AG20443 (cell line): ENCODE measurements around the gene DIS3L2.

ENCODE experiments used
- DNase-seq: peaks from one replicate; pipeline ENCODE4 v3.0.0; 2012; ENCODE audit warnings: low spot score, mixed read lengths

Gene DIS3L2

GRCh38 chr2:231961349-231962166 lies at the start of gene DIS3L2:
DIS3L2 (plus strand) TSS chr2:231961713; CDS start chr2:232014928, 53,215 bp downstream.
- peak; percentile 95 for DNase-seq

DNA sequence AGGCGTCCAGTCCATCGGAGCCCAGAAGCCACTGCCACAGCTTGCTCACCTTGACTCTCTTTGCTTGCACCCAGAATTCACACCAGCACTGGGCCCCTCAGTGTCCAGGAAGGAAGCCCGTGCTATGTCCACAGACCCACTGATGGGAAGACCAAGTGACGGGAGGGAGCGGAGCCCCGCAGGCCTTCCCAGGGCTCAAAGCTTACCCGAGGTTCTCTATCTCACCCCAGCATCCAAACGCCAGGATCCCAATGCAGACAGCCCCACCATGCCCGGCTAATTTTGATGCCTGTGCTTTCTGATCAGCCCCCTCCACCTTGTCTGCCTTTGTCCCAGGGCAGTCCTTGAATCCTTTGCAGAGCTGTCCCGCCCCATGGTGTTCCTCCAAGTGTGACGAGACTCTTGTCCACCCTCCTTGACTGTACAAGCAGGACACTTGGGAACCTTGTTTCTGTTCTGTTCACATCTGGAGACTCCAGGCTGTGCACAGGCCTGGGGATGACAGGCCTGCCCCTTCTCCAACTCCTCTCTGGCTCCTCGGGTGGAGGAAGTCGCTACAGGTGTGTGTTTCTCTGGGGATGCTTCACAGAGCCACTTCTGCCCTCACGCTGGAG lies 47.3 kb upstream of the DIS3L2 start:
- no peak for DNase-seq

DNA sequence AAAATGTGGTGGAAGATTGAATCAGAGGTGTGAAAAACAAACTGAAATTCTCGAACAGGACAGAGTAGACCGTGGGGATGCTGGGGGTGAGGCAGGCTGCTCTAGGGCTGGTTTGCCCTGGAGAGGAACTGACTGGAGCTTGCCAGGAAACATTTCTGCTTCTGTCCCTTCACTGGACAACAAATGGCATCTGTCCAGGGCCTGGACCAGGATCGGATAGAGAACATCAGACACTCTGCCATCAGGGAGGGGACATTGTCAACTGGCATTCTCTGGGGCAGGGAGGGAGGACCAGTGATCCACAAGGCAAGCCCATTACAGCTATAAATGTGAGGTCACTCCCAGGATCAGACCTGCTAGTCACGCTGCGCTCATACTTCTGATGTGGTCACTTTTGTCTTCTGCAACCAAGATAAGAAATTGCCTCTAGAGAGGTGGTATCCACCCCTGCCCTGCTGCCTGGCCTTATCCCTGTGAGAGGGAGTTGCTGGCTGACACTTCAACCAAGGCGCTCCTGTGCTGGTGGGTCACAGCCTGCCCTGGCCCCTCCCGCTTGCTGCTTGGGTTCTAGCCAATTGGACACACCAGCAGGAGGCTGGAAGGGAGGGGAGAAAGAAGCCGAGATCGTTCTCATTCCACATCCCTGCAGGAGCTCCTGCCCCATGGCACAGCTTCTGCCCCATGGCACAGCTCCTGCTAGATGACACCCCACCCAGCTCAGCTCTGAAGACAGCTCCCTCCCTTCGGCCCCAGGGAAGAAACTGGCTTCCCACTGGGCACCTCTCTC lies 44.0 kb upstream of the DIS3L2 start:
- no peak for DNase-seq

- DNase-seq, result no peak
Measured at GRCh38 chr2:231918501-231919330, 42.8 kb upstream of the DIS3L2 start.

GRCh38 chr2:231919341-231920035 lies 42.0 kb upstream of the DIS3L2 start:
- DNase-seq, result no peak

GRCh38 chr2:231920366-231920765 lies 41.1 kb upstream of the DIS3L2 start:
- DNase-seq, result no peak

GRCh38 chr2:231920795-231921194 lies 40.7 kb upstream of the DIS3L2 start:
- no peak for DNase-seq

DNA sequence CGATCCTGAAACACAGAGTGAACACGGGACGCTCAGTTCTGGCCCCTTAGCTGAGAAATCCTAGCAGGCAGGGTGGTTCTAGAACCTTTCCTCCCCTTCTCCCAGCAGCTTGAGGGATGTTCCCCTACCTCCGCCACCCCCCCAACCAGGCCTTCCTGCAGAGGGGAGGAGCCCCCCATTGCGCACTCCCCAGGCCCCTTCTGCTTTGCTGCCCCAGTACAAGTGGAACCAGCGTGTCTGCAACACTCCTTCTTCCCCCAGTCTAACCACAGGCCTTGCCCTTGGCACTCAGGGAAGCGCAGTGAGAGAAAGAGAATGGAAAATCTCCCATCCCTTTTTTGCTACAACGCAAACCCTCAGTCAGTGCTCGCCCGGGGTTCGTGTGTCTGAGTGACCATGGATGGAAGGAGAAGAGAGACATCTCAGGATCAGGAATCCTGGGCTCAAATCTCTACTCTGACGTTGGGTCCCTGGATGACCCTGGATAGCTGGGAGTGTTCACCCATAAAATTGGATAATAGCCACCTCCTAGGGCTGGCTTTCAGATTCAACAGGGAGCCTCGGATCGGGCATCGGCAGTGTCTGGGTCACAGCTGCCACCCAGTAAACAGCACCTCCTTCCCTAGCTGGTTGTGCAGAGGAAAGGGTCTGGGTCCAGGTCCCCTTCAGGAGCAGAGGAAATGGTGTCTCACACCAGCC lies 39.1 kb upstream of the DIS3L2 start:
- no peak for DNase-seq

GRCh38 chr2:231923010-231923344 lies 38.5 kb upstream of the DIS3L2 start:
- no peak for DNase-seq

GRCh38 chr2:231923951-231924888 lies 37.3 kb upstream of the DIS3L2 start:
- no peak for DNase-seq

- no peak for DNase-seq
Measured at GRCh38 chr2:231924889-231925275, 36.6 kb upstream of the DIS3L2 start.

GRCh38 chr2:231925303-231926179 lies 36.0 kb upstream of the DIS3L2 start:
- DNase-seq, result peak; percentile 95

- peak; percentile 55 for DNase-seq
Measured at GRCh38 chr2:231926180-231926741, 35.3 kb upstream of the DIS3L2 start, which contains the start of gene NPPC. NPPC (minus strand) TSS chr2:231926396; CDS start chr2:231926249, 147 bp downstream.

DNA sequence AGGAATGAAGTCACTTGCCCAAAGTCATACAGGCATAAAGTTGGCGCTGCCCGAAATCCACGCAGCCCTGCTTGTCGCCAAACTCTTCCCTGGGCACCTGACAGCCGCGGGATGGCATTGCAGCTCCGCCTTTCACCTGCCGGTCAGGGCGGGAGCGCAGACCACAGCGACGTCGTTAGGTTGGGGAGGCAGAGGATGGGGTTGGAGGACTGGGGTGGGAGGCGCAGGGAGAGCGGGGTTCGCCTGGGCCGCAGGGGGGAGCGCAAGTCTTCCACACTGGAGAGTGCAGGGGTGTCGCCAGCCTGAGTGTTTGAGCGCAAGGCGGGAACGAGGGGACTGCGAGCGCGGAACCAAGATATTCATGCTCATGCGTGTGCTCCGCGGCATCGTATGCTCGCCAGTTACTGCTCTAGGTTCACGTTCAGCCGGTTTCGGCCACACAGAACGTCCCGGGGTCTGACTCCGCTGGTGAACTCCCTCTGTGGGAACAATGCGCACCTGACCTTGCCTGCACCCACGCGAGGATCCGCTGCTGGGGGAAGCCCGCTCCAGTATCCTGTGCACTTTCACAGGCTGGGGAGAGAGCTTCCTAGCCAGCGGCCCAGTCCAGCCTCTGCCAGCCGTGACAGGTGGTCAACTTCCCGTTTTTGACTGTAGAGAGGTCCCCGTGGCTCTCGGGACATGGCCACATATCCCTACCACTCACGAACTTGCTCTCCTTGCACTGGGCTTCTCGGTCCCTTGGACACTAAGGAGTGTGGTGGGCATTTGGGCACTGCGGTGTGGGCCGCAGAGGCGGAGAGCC lies 34.5 kb upstream of the DIS3L2 start:
- DNase-seq, result no peak

DNA sequence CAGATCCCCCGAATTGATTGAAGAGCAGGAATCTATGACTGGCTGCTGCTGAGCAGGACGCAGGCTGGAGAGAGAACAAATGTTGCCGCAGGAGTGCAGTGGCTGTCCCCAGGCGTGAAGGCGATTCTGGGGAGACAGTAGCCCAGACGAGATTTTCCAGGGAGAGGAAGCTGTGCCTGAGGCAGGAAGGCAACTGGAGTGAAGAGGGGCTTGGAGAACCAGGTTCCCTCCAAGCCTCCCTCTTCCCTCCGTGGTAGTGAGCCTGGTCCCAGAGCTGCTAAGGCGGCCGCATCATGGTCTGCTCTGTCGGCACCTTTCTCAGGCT lies 34.0 kb upstream of the DIS3L2 start:
- peak; percentile 10 for DNase-seq

GRCh38 chr2:231928481-231928880 lies 33.0 kb upstream of the DIS3L2 start:
- peak; percentile 8 for DNase-seq
